Nucleus accumbens (tissue), 56 donors: ENCODE results near the gene TGM5.
"Not testable (repeated sequence)": the region's sequence is repeated elsewhere in the genome, so short reads cannot be mapped to it uniquely, and the experiment has no call there.

ENCODE experiments used
- DNase-seq, 56 donors: peaks; one replicate each; lab custom pipeline; 2025; lab: John Stamatoyannopoulos, UW

Gene TGM5

GRCh38 chr15:43277231-43277823 lies 10.6 kb upstream of the TGM5 start:
- no peak for DNase-seq

- DNase-seq, result no peak
Observed at GRCh38 chr15:43276563-43277200, 10.0 kb upstream of the TGM5 start.

GRCh38 chr15:43275740-43276562 lies 9.2 kb upstream of the TGM5 start:
- no peak for DNase-seq

GRCh38 chr15:43274136-43274535 lies 7.4 kb upstream of the TGM5 start:
- peak in 1 of 56 donors; percentile 24 for DNase-seq

GRCh38 chr15:43273243-43273642 lies 6.5 kb upstream of the TGM5 start:
- DNase-seq, result peak in 1 of 56 donors; percentile 7

- not testable (repeated sequence) for DNase-seq
Observed at GRCh38 chr15:43271908-43272307, 5.2 kb upstream of the TGM5 start.

- DNase-seq, result peak in 1 of 56 donors; percentile 31
Observed at GRCh38 chr15:43270676-43271306, 4.1 kb upstream of the TGM5 start.

- peak in 5 of 56 donors; percentile 11 to 30 (median 16) for DNase-seq
Observed at GRCh38 chr15:43270113-43270665, 3.5 kb upstream of the TGM5 start.

- peak in 3 of 56 donors; percentile 13 to 42 (median 33) for DNase-seq
Observed at GRCh38 chr15:43268111-43269105, 1.7 kb upstream of the TGM5 start.

- DNase-seq, result no peak
Observed at GRCh38 chr15:43267439-43267838, 711 bp upstream of the TGM5 start.

- DNase-seq, result no peak
Observed at GRCh38 chr15:43266386-43266785, 342 bp downstream of the TGM5 start.

- DNase-seq, result no peak
Observed at GRCh38 chr15:43260011-43260615, 6.6 kb downstream of the TGM5 start.

GRCh38 chr15:43258781-43259180 lies 7.9 kb downstream of the TGM5 start:
- DNase-seq, result no peak

GRCh38 chr15:43256341-43256740 lies 10.4 kb downstream of the TGM5 start:
- no peak for DNase-seq

- DNase-seq, result no peak
Observed at GRCh38 chr15:43255376-43255775, 11.4 kb downstream of the TGM5 start.

GRCh38 chr15:43253431-43254403 lies 13.0 kb downstream of the TGM5 start:
- peak in 2 of 56 donors; percentile 11 to 18 for DNase-seq

GRCh38 chr15:43251871-43252250 lies 14.9 kb downstream of the TGM5 start:
- DNase-seq, result no peak
